ENCODE data around the gene BEGAIN.
A peak's percentile ranks its signal among the peaks of the same experiment; 100 is the strongest.

Gene BEGAIN

GRCh38 chr14:100566586-100566985 lies 20.6 kb downstream of the BEGAIN start:
- no peak for DNase-seq

- no peak for DNase-seq
Measured at GRCh38 chr14:100566119-100566518, 21.1 kb downstream of the BEGAIN start.

- no peak for DNase-seq
Measured at GRCh38 chr14:100565650-100566049, 21.6 kb downstream of the BEGAIN start.

- no peak for DNase-seq
Measured at GRCh38 chr14:100564512-100564911, 22.7 kb downstream of the BEGAIN start.

- no peak for DNase-seq
Measured at GRCh38 chr14:100562751-100563150, 24.5 kb downstream of the BEGAIN start.

- DNase-seq, result no peak
Measured at GRCh38 chr14:100561005-100561404, 26.2 kb downstream of the BEGAIN start.

GRCh38 chr14:100560471-100560870 lies 26.7 kb downstream of the BEGAIN start:
- no peak for DNase-seq

- DNase-seq, result no peak
Measured at GRCh38 chr14:100559455-100559854, 27.8 kb downstream of the BEGAIN start.

GRCh38 chr14:100558966-100559365 lies 28.3 kb downstream of the BEGAIN start:
- DNase-seq, result no peak

- no peak for DNase-seq
Measured at GRCh38 chr14:100558226-100558625, 29.0 kb downstream of the BEGAIN start.

GRCh38 chr14:100557658-100558057 lies 29.6 kb downstream of the BEGAIN start:
- DNase-seq, result no peak

GRCh38 chr14:100556936-100557505 lies 30.2 kb downstream of the BEGAIN start:
- no peak for DNase-seq

GRCh38 chr14:100556140-100556475 lies 31.1 kb downstream of the BEGAIN start:
- DNase-seq, result no peak

- DNase-seq, result no peak
Measured at GRCh38 chr14:100555436-100556139, 31.6 kb downstream of the BEGAIN start.

GRCh38 chr14:100554696-100555320 lies 32.4 kb downstream of the BEGAIN start:
- no peak for DNase-seq

- no peak for DNase-seq
Measured at GRCh38 chr14:100554082-100554677, 33.0 kb downstream of the BEGAIN start.

GRCh38 chr14:100553471-100553870 lies 33.7 kb downstream of the BEGAIN start:
- no peak for DNase-seq

- DNase-seq, result peak; percentile 52
Measured at GRCh38 chr14:100552524-100553125, 34.6 kb downstream of the BEGAIN start.

GRCh38 chr14:100551056-100551455 lies 36.2 kb downstream of the BEGAIN start:
- DNase-seq, result no peak

GRCh38 chr14:100549834-100550625 lies 37.2 kb downstream of the BEGAIN start:
- no peak for DNase-seq

GRCh38 chr14:100548939-100549338 lies 38.3 kb downstream of the BEGAIN start:
- no peak for DNase-seq

GRCh38 chr14:100548295-100548655 lies 38.9 kb downstream of the BEGAIN start:
- no peak for DNase-seq

All from COR-L47 (cell line).